Keratinocyte (primary cell): ENCODE data around the gene EXOC8.

ENCODE experiments used
- EZH2 ChIP-seq: IDR thresholded peaks from one replicate; pipeline ENCODE4 v1.6.1; 2012; ENCODE audit warnings: inconsistent platforms, mild to moderate bottlenecking, low read length, moderate library complexity
- TF ChIP-seq, protein P1 (sequence below), 3 experiments: IDR thresholded peaks in 1 of 3; conservative IDR thresholded peaks in 1 of 3; optimal IDR thresholded peaks in 1 of 3; 2 replicates in 2 of 3; 3 replicates in 1 of 3; pipeline versions ENCODE3 to v1.5.1; 2011; ENCODE audit warnings: low read length in 3 of 3, mild to moderate bottlenecking in 3 of 3, moderate library complexity in 2 of 3, control low read depth in 1 of 3, inconsistent platforms in 1 of 3; ENCODE audit not compliant: insufficient read depth in 2 of 3; ENCODE audit errors: extremely low read depth in 1 of 3

DNA sequence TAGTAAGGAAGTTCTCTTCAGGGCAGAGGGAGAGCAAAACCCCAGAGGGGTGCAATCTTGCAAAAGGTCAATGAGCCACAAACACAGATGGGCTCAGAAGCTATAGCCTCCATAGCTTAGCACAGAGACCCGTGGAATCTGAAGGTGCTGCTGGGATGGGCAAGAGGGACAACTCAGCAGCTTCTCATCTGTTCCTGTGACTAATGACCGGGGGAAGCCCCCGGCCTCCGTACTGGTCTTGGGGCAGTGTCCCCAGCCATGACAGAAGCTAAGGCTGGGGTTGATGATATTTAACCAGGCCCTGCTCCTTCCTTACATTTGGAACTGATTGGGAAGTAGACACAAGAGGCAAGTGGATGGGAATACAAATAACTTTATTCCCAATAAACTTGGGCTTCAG, 19.1 kb downstream of the EXOC8 start:
- TF ChIP-seq, protein P1, sequence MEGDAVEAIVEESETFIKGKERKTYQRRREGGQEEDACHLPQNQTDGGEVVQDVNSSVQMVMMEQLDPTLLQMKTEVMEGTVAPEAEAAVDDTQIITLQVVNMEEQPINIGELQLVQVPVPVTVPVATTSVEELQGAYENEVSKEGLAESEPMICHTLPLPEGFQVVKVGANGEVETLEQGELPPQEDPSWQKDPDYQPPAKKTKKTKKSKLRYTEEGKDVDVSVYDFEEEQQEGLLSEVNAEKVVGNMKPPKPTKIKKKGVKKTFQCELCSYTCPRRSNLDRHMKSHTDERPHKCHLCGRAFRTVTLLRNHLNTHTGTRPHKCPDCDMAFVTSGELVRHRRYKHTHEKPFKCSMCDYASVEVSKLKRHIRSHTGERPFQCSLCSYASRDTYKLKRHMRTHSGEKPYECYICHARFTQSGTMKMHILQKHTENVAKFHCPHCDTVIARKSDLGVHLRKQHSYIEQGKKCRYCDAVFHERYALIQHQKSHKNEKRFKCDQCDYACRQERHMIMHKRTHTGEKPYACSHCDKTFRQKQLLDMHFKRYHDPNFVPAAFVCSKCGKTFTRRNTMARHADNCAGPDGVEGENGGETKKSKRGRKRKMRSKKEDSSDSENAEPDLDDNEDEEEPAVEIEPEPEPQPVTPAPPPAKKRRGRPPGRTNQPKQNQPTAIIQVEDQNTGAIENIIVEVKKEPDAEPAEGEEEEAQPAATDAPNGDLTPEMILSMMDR (optimal IDR thresholded peaks at IDR 0.05 in 1 of 3, IDR thresholded peaks at IDR 0.05 in 1 of 3, conservative IDR thresholded peaks at IDR 0.05 in 1 of 3; ENCODE audit: extremely low read depth in 1 of 3, insufficient read depth in 2 of 3, low read length in 3 of 3), result no peak
- no peak for TF ChIP-seq EZH2
